NCI-H82 treated with DMSO at 0.1 percent for 48 hours (cell line): ENCODE measurements around the gene RAD50.
"Not testable (repeated sequence)": the region's sequence is repeated elsewhere in the genome, so short reads cannot be mapped to it uniquely, and the experiment has no call there.

Source experiments
- DNase-seq: peaks from one replicate; lab custom pipeline; 2025; ENCODE audit not compliant: unreplicated experiment; lab: John Stamatoyannopoulos, UW

Gene RAD50

DNA sequence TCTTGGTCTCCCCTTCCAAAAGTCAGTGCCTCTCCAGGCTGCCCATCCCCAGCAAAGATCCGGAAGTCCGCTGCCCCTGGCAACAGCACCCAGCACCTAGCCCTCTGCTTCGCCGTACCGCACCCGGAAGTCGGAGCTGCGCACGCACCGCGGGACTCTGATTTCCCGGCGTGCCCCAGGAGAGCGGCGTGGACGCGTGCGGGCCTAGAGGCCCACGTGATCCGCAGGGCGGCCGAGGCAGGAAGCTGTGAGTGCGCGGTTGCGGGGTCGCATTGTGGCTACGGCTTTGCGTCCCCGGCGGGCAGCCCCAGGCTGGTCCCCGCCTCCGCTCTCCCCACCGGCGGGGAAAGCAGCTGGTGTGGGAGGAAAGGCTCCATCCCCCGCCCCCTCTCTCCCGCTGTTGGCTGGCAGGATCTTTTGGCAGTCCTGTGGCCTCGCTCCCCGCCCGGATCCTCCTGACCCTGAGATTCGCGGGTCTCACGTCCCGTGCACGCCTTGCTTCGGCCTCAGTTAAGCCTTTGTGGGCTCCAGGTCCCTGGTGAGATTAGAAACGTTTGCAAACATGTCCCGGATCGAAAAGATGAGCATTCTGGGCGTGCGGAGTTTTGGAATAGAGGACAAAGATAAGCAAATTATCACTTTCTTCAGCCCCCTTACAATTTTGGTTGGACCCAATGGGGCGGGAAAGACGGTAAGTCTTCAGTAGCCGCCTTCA lies at the start of gene RAD50:
Gene RAD50, plus strand, starts transcription at position 215 of the 715 bp plus-strand sequence. Its CDS starts 348 bp downstream, at position 563.
- DNase-seq = peak; percentile 44

DNA sequence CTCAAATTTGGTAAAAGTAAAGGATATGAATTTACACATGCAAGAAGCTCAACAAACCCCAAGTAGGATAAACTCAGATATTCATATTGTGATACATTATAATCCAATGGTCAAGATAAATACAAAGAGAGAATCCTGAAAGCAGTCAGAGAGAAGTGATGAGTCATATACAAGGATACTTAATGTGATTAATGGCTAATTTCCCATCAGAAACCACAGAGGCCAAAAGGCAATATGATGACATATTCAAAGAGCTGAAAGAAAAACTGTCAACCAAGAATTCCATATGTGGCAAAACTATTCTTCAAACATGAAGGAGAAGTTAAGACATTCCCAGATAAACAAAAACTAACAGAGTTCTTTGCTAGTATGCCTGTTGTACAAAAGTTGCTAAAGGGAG lies 46.7 kb upstream of the RAD50 start:
- DNase-seq = no peak

- not testable (repeated sequence) for DNase-seq
Measured at GRCh38 chr5:132513618-132514336, 43.0 kb upstream of the RAD50 start.

- DNase-seq = not testable (repeated sequence)
Measured at GRCh38 chr5:132522067-132522466, 34.7 kb upstream of the RAD50 start.

- DNase-seq = not testable (repeated sequence)
Measured at GRCh38 chr5:132524877-132525276, 31.9 kb upstream of the RAD50 start.

GRCh38 chr5:132525299-132525724 lies 31.5 kb upstream of the RAD50 start:
- no peak for DNase-seq

- DNase-seq = peak; percentile 4
Measured at GRCh38 chr5:132526290-132526973, 30.3 kb upstream of the RAD50 start.

- no peak for DNase-seq
Measured at GRCh38 chr5:132526974-132527564, 29.7 kb upstream of the RAD50 start.

- DNase-seq = no peak
Measured at GRCh38 chr5:132528021-132528420, 28.8 kb upstream of the RAD50 start.

DNA sequence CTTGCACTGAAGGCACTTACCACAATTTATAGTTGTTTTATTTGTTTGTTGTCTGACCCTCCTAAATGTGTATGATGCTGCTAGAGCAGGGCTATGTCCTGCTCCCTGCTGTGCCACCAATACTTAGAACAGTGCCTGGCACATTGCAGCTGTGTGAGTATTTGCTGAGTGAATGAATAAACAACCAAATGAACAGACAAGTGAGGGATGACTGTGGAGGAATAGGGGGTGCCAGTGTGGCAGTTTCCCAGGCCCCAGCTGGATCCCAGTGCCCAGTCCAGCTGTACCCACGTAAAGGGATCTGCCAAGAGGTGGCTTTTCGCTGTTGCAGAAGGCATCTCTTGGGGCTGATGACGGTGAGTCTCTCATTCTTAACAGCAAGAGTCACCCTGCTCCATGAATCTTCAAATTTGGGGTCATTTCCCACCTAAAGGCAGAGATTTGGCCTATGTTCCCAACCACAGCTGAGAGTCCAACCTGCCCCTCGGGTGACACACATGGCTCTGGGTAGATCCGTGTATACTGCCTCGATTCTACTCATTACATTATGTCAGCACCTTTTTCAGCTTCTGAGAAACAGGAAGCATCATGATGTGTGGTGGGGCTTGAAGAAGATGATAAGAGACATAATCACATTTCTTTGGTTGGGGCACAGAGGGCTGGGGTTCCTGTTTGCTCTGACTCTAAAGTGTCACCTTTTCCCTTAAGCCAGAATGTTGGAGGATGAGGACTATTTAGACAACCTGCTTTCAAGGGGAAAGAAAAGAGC lies 27.7 kb upstream of the RAD50 start:
- no peak for DNase-seq

GRCh38 chr5:132530946-132531345 lies 25.8 kb upstream of the RAD50 start:
- DNase-seq = no peak

- no peak for DNase-seq
Measured at GRCh38 chr5:132539716-132540115, 17.1 kb upstream of the RAD50 start.

DNA sequence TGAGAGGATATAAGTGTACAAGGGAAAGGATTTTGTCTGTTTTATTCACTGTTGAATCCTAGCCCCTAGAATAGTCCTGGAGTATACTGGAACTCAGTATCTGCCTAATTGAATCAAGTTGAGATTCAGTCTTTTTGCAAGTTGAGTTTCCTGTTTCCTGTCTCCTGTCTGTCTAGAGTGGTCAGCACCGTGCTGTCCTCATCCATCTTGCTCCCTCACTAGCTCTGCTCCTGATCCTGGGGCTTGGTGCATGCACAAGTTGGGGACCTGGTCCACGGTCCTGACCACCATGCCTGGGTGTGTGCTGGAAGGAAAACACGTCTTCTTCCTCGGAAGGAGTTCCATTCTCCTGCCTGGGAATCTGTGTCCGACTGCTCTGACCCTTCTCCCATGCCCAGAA lies 16.6 kb upstream of the RAD50 start:
- no peak for DNase-seq

GRCh38 chr5:132540764-132541163 lies 16.0 kb upstream of the RAD50 start:
- DNase-seq = no peak

DNA sequence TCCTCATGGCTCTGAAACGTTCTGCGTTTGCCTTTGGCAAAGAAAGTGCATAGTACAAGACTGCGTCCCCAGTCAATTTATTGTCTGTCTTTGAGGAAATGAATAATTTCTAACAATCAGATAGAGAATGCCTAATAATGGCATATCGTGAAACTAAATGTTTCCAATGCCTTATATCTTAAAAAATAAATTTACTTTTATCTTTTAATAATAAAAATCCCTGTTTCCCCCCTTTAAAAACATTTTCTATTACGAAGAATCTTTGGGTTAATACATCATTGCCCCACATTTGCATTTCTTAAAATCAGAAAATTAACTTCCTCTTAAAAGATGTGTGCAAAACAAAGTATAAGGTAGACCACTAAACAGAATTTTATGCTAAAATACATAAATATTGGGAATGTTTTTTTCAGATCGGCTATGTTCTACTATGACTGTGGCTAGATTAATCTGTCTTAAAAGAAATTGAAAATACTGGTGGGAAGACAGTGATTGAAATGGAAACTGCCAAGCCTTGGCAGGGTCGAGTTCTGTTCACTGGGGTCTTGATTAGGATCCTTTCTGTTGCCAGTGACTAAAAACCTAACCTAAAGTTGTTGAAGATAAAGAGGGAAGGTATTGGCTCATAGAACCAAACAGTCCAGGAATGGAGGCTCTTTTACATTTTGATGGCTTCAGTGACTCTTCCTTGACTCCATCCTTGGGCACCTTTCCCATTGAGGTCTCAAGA lies 13.1 kb upstream of the RAD50 start, which contains the start of gene IL5:
Gene IL5, minus strand, starts transcription at position 51 of the 730 bp plus-strand sequence. Its CDS starts 44 bp downstream, at position 7.
- DNase-seq = no peak

DNA sequence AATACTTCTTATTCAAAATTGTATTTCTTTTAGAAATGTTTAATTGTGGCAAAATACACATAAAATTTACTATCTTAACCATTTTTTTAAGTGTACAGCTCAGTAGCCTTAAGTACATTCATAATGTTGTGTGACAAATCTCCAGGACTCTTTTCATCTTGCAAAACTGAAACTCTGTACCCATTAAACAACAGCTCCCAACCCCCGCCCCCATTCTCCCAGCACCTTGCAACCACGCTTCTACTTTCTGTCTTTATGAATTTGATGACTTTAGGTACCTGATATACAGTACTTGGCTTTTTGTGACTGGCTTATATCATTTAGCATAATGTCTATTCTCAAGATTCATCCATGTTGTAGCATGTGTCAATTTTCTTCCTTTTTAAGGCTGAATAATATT lies 10.7 kb upstream of the RAD50 start:
- DNase-seq = no peak

- no peak for DNase-seq
Measured at GRCh38 chr5:132547269-132547668, 9.5 kb upstream of the RAD50 start.

DNA sequence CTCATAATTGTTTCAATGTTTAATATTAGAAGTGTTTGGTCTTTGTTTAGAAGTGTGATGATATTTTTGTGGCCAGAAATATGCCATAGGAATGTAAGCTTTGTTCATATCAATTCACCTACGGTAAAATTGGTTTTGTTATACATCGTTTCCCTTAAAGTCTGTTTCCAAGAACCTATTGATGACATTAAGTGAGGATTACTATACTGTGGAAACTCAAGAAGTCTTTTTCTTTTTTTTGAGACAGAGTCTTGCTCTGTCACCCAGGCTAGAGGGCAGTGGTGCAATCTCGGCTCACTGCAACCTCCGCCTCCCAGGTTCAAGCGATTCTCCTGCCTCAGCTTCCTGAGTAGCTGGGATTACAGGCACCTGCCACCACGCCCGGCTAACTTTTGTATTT lies 7.9 kb upstream of the RAD50 start:
- DNase-seq = not testable (repeated sequence)

GRCh38 chr5:132549576-132549975 lies 7.2 kb upstream of the RAD50 start:
- no peak for DNase-seq
